ES-I3 (cell line): ENCODE measurements around the gene ATG7.
"Not testable (repeated sequence)": the region's sequence is repeated elsewhere in the genome, so short reads cannot be mapped to it uniquely, and the experiment has no call there.

ENCODE experiments used
- H3K36me3 ChIP-seq: 2 replicates; pipeline ENCODE4 v1.6.1; 2013; ENCODE audit warnings: mild to moderate bottlenecking, low read length, control low read depth, moderate library complexity; ENCODE audit not compliant: insufficient read depth
- H3K4me1 ChIP-seq: 2 replicates; pipeline ENCODE4 v1.6.1; 2013; ENCODE audit warnings: mild to moderate bottlenecking, control low read depth, low read length; ENCODE audit not compliant: insufficient read depth
- H3K9ac ChIP-seq: 2 replicates; pipeline ENCODE4 v1.6.1; 2013; ENCODE audit warnings: low read depth, mild to moderate bottlenecking, low read length, moderate library complexity
- H3K9me3 ChIP-seq: 2 replicates; pipeline ENCODE4 v1.6.1; 2013; ENCODE audit warnings: mild to moderate bottlenecking, low read length, moderate library complexity; ENCODE audit not compliant: control insufficient read depth, insufficient read depth

ATG7 gene

DNA sequence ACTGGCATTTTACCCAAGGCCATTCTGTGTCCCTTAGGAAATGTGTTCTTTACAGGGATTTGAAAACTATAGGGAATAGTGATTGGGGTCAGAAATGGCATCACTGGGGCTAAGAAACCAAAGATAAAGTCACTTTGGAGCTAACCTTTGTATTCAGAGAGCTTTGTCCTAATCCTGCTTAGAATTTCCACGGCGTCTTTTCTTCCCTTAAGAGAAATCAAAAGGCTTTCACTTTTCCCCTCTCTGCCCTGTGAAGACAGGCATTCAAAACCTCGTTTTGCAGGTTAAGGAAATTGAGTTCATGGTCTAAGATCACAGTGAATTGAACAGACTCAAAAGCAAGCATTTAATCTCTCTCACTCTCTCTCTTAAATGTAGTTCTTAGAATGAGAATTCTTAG lies 189.0 kb downstream of the ATG7 start:
- no peak overlapping the region for H3K9ac ChIP-seq
- no peaks in the 10 kb centered on the region for H3K9me3 ChIP-seq
- H3K4me1 ChIP-seq, result no peaks in the 10 kb centered on the region
- H3K36me3 ChIP-seq, result no peaks in the 10 kb centered on the region

GRCh38 chr3:11462673-11463072 lies 190.5 kb downstream of the ATG7 start:
- not testable (repeated sequence) for H3K9me3 ChIP-seq, H3K36me3 ChIP-seq, H3K9ac ChIP-seq, H3K4me1 ChIP-seq

DNA sequence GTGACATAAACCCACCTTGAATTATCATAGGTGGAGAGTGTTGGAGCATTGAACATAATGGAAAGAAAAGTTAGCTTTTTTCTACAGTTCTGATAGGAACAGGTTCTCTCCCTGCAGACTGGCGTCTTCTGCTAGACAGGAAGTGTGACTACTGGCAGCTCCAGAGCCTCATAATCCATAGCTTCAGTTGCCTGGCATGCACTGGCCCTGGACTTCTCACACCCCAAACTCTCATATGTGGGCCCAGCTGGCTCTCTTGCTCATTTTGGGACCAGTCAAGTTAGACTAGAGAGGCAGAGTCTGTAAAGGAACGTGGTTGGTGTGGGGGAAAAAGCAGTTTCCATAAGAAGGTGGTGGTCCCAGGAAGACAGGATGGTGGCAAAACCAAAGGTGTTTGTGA lies 191.4 kb downstream of the ATG7 start:
- Histone ChIP-seq H3K4me1 (no peaks in the 10 kb centered on the region), H3K9me3 (no peaks in the 10 kb centered on the region), H3K36me3 (no peaks in the 10 kb centered on the region), H3K9ac (no peak overlapping the region)

- Histone ChIP-seq H3K9me3 (no peaks in the 10 kb centered on the region), H3K36me3 (no peaks in the 10 kb centered on the region), H3K4me1 (no peaks in the 10 kb centered on the region)
These were observed 192.2 kb downstream of the ATG7 start for GRCh38 chr3:11464356-11464755.

GRCh38 chr3:11465744-11466616 lies 193.8 kb downstream of the ATG7 start:
- Histone ChIP-seq H3K4me1 (0 out of 2 replicates have a peak, but pooled peaks cover 3% of the 10 kb centered on the region), H3K9me3 (no peaks in the 10 kb centered on the region), H3K9ac (no peak overlapping the region)

More at GRCh38 chr3:11464356-11464755, 192.2 kb downstream of the ATG7 start:
- no peak overlapping the region for H3K9ac ChIP-seq

DNA sequence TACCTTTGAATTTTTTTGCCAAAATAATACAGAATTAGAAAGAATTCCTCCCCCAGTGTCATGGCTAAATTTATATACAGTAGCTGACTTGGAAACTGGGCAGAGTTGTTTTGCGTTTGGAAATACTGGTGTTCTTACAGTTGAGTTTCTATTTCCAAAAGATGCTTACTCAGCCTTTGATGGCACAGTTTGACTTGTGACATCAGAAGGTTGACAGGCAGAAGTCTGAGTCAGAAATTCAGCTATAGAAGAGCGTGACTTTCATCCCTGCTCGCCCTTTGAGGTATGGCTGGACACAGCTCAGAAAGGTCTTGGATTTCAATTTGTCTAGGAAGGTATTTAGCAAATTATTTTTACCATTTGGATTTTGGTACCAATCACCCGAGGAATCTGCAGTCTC lies 195.7 kb downstream of the ATG7 start:
- 0 out of 2 replicates have a peak, but pooled peaks cover 3% of the 10 kb centered on the region for H3K4me1 ChIP-seq
- H3K9me3 ChIP-seq, result no peaks in the 10 kb centered on the region
- H3K9ac ChIP-seq, result no peak overlapping the region
- no peaks in the 10 kb centered on the region for H3K36me3 ChIP-seq

More at GRCh38 chr3:11465744-11466616, 193.8 kb downstream of the ATG7 start:
- no peaks in the 10 kb centered on the region for H3K36me3 ChIP-seq

GRCh38 chr3:11470031-11470853 lies 198.0 kb downstream of the ATG7 start:
- Histone ChIP-seq H3K9me3 (no peaks in the 10 kb centered on the region), H3K4me1 (0 out of 2 replicates have a peak, but pooled peaks cover 3% of the 10 kb centered on the region), H3K36me3 (no peaks in the 10 kb centered on the region), H3K9ac (no peak overlapping the region)

DNA sequence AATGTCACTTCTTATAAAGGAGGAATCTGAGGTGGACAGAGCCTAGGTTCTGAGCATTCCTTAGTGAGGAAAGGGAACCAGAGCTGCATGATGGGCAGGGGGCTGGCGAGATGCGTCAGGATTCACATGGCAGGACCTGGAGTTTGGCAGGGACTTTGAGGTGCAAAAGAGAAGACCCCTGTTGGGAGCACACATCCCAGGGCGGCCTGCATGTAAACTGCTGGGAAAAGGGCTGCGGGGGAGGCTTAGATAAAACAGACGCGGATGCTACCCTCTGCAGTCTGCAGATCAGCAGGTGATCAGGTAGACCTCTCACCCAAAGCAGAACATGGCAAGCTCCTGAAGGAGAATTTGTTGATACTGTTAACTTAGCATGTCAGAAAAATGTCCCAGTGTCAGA lies 203.1 kb downstream of the ATG7 start:
- no peak overlapping the region for H3K9ac ChIP-seq
- H3K36me3 ChIP-seq, result no peaks in the 10 kb centered on the region
- H3K9me3 ChIP-seq, result no peaks in the 10 kb centered on the region
- peaks cover 14% of the 10 kb centered on the region for H3K4me1 ChIP-seq

- Histone ChIP-seq H3K9me3 (no peaks in the 10 kb centered on the region), H3K4me1 (peaks cover 20% of the 10 kb centered on the region), H3K9ac (no peak overlapping the region), H3K36me3 (no peaks in the 10 kb centered on the region)
These were observed 204.5 kb downstream of the ATG7 start for GRCh38 chr3:11476735-11477144.

- Histone ChIP-seq H3K9ac (no peak overlapping the region), H3K9me3 (no peaks in the 10 kb centered on the region), H3K36me3 (no peaks in the 10 kb centered on the region), H3K4me1 (peaks cover 20% of the 10 kb centered on the region)
These were observed 205.3 kb downstream of the ATG7 start for GRCh38 chr3:11477407-11477911.

DNA sequence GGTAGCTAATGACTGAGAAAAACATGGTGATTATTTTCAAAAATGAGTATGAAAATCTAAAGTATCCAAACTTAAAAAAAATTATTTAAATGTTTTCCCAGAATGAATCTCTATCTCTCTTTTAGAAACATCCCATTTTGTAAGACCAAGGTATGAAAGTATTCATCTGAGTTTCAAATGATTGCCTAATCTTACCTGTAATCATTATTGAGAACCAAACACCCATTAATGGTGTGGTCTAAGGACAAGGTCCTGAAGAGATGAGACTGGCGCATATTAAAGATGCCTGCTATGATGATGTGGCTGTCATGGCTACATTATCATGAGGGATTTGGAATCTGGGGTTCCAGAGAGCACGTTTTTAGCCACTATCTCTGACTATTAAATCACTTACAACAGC lies 206.0 kb downstream of the ATG7 start:
- H3K9me3 ChIP-seq, result no peaks in the 10 kb centered on the region
- H3K36me3 ChIP-seq, result no peaks in the 10 kb centered on the region
- H3K4me1 ChIP-seq, result peaks cover 20% of the 10 kb centered on the region
- H3K9ac ChIP-seq, result no peak overlapping the region

- Histone ChIP-seq H3K9me3 (no peaks in the 10 kb centered on the region), H3K36me3 (no peaks in the 10 kb centered on the region), H3K9ac (no peak overlapping the region), H3K4me1 (peaks cover 20% of the 10 kb centered on the region)
These were observed 207.0 kb downstream of the ATG7 start for GRCh38 chr3:11479221-11479620.

GRCh38 chr3:11480663-11481298 lies 208.6 kb downstream of the ATG7 start:
- no peaks in the 10 kb centered on the region for H3K9me3 ChIP-seq
- no peaks in the 10 kb centered on the region for H3K36me3 ChIP-seq
- peaks cover 20% of the 10 kb centered on the region for H3K4me1 ChIP-seq

GRCh38 chr3:11481556-11481955 lies 209.4 kb downstream of the ATG7 start:
- no peaks in the 10 kb centered on the region for H3K9me3 ChIP-seq
- H3K9ac ChIP-seq, result no peak overlapping the region
- H3K36me3 ChIP-seq, result no peaks in the 10 kb centered on the region
- H3K4me1 ChIP-seq, result peaks cover 20% of the 10 kb centered on the region

More at GRCh38 chr3:11480663-11481298, 208.6 kb downstream of the ATG7 start:
- H3K9ac ChIP-seq, result no peak overlapping the region
